Measurements from ENCODE around the gene CFAP157. TPM values are rescaled to one million over a fixed set of nuclear protein-coding genes. Genes with fewer than 3 reads are reported as not detected.

CFAP157 gene
- total and polyA plus RNA-seq, 12 donors, result 0.11 to 0.94 (median 0.29) TPM; not detected in 5

- H3K4me3 ChIP-seq, result no peak overlapping the region
- WGBS, 4 donors, result 69 to 74% (median 72%) methylated on average over 5 of the region's 5 CpGs
- TF ChIP-seq POLR2A (IDR thresholded peaks at IDR 0.05), result no peak
- intact Hi-C loops (cut with DNase I), result no loop called here
- H3K27ac ChIP-seq, result peak overlapping the region in 3 of 5 donors; percentile 35 to 94 (median 69)
- no peaks in the 10 kb centered on the region for H3K9me3 ChIP-seq (replicated peaks in 1 of 3)
- peaks cover 0 to 13% of the 10 kb centered on the region in 2 donors for H3K4me1 ChIP-seq (replicated peaks in 1 of 2)
- DNase-seq, result no peak
- H3K27me3 ChIP-seq, result no peaks in the 10 kb centered on the region
- no peaks in the 10 kb centered on the region for H3K36me3 ChIP-seq (replicated peaks in 1 of 2)
Measured at GRCh38 chr9:127698386-127698785, 8.4 kb upstream of the CFAP157 start.

- H3K9me3 ChIP-seq (replicated peaks in 1 of 3), result no peaks in the 10 kb centered on the region
- no peaks in the 10 kb centered on the region for H3K36me3 ChIP-seq (replicated peaks in 1 of 2)
- peak; percentile 97 to 99 (median 99) for DNase-seq
- peaks cover 0 to 13% of the 10 kb centered on the region in 2 donors for H3K4me1 ChIP-seq (replicated peaks in 1 of 2)
- intact Hi-C loops (cut with DNase I), result no loop called here
- H3K27ac ChIP-seq, result peak overlapping the region; percentile 69 to 94 (median 87)
- peak in 5 of 6 experiments; percentile 22 to 64 (median 46) for TF ChIP-seq CTCF (IDR thresholded peaks at IDR 0.05)
- peak in 1 of 2 donors; percentile 67 for TF ChIP-seq POLR2A (IDR thresholded peaks at IDR 0.05)
- H3K27me3 ChIP-seq, result no peaks in the 10 kb centered on the region
- peak overlapping the region in 1 of 4 donors; percentile 31 for H3K4me3 ChIP-seq
- 10 to 23% (median 12%) methylated on average over 18 to 41 of the region's 41 CpGs for WGBS, 4 donors
Measured at GRCh38 chr9:127698985-127699670, 7.7 kb upstream of the CFAP157 start.

GRCh38 chr9:127700140-127700539, 6.6 kb upstream of the CFAP157 start:
- TF ChIP-seq CTCF (IDR thresholded peaks at IDR 0.05) (no peak), POLR2A (IDR thresholded peaks at IDR 0.05) (no peak)
- H3K4me1 ChIP-seq (replicated peaks in 1 of 2), result peaks cover 0 to 13% of the 10 kb centered on the region in 2 donors
- H3K36me3 ChIP-seq (replicated peaks in 1 of 2), result no peaks in the 10 kb centered on the region
- H3K4me3 ChIP-seq, result no peak overlapping the region
- 89 to 100% (median 96%) methylated on average over 2 of the region's 2 CpGs for WGBS, 4 donors
- DNase-seq, result no peak
- no peaks in the 10 kb centered on the region for H3K9me3 ChIP-seq (replicated peaks in 1 of 3)
- intact Hi-C loops (cut with DNase I), result no loop called here
- peak overlapping the region in 2 of 5 donors; percentile 87 to 94 for H3K27ac ChIP-seq
- no peaks in the 10 kb centered on the region for H3K27me3 ChIP-seq

GRCh38 chr9:127700594-127701255, 6.1 kb upstream of the CFAP157 start:
- Histone ChIP-seq H3K4me3 (no peak overlapping the region), H3K4me1 (replicated peaks in 1 of 2) (peaks cover 0 to 13% of the 10 kb centered on the region in 2 donors), H3K36me3 (replicated peaks in 1 of 2) (no peaks in the 10 kb centered on the region), H3K27me3 (no peaks in the 10 kb centered on the region), H3K27ac (no peak overlapping the region), H3K9me3 (replicated peaks in 1 of 3) (no peaks in the 10 kb centered on the region)
- intact Hi-C loops (cut with DNase I), result no loop called here
- 80 to 88% (median 85%) methylated on average over 5 of the region's 5 CpGs for WGBS, 4 donors
- DNase-seq, result no peak
- TF ChIP-seq CTCF (IDR thresholded peaks at IDR 0.05), result no peak
- TF ChIP-seq POLR2A (IDR thresholded peaks at IDR 0.05), result no peak
